Stimulated activated CD4-positive, alpha-beta T cell treated with anti-CD3 and anti-CD28 coated beads, Interleukin-4, amount 100 ng/mL, for 24 hours (primary cell): Measurements from ENCODE around the gene WDR59.
A peak's percentile ranks its signal among the peaks of the same experiment; 100 is the strongest.
"Not testable (repeated sequence)": the region's sequence is repeated elsewhere in the genome, so short reads cannot be mapped to it uniquely, and the experiment has no call there.

Source experiments
- DNase-seq: peaks from one replicate; pipeline ENCODE4 v3.0.0-alpha.2; 2020

Gene WDR59

GRCh38 chr16:74975591-74975990 lies 9.3 kb downstream of the WDR59 start:
- DNase-seq = no peak

GRCh38 chr16:74973304-74973703 lies 11.6 kb downstream of the WDR59 start:
- DNase-seq = no peak

DNA sequence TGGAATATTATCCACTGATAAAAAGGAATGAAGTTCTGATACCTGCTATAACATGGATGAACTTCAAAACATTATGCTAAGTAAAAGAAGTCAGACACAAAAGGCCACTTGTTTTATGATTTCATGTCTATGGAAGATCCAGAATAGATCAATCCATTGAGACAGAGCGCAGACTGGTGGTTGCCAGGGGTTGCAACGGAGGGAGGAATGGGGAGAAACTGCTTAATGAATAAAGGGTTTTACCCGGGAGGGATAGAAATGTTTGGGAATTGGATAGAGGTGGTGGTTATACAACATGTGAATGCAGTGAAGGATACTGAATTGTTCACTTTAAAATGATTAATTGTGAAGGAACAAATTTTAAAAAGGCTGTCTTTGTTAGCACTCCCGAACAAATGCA lies 30.2 kb downstream of the WDR59 start:
- no peak for DNase-seq

GRCh38 chr16:74951681-74952080 lies 33.2 kb downstream of the WDR59 start:
- DNase-seq = no peak

GRCh38 chr16:74951206-74951605 lies 33.7 kb downstream of the WDR59 start:
- no peak for DNase-seq

DNA sequence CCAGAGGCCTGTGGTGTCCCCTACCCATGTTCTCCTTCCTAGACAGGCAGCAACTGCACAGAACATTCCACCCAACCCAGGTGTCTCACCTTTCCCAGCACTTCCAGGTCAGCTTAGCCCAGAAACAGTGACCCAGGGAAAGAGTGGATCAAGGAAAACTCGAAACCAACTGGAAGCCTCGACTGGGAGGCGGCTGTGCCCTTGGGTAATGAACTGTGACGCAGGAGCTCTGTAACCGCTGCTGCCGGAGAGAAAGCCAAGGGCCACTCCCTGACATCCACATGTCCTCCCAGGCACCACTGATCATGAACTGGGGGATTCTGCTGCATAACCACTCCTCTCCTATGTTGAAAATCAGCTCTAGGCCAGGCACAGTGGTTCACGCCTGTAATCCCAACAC lies 34.4 kb downstream of the WDR59 start:
- no peak for DNase-seq

- no peak for DNase-seq
Observed at GRCh38 chr16:74949309-74949708, 35.6 kb downstream of the WDR59 start.

DNA sequence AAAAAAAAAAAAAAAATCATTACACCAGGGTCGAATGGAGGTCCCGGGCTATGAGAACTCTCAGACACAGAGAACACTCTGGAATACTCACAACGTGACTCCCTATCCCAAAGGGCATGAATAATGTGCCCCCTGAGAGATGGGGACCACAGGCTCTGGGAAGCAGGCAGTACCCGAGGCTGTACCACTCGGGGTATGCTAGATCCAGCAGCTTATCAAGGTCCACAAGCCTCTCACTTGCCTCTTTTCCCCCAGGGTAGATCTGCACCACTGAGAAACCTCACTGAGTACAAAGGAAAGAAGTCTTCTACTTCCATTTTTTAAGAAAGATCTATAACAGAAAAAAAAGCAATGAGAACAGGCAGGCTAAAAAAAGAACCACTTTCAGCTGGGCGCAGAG lies 40.5 kb downstream of the WDR59 start:
- DNase-seq = no peak

DNA sequence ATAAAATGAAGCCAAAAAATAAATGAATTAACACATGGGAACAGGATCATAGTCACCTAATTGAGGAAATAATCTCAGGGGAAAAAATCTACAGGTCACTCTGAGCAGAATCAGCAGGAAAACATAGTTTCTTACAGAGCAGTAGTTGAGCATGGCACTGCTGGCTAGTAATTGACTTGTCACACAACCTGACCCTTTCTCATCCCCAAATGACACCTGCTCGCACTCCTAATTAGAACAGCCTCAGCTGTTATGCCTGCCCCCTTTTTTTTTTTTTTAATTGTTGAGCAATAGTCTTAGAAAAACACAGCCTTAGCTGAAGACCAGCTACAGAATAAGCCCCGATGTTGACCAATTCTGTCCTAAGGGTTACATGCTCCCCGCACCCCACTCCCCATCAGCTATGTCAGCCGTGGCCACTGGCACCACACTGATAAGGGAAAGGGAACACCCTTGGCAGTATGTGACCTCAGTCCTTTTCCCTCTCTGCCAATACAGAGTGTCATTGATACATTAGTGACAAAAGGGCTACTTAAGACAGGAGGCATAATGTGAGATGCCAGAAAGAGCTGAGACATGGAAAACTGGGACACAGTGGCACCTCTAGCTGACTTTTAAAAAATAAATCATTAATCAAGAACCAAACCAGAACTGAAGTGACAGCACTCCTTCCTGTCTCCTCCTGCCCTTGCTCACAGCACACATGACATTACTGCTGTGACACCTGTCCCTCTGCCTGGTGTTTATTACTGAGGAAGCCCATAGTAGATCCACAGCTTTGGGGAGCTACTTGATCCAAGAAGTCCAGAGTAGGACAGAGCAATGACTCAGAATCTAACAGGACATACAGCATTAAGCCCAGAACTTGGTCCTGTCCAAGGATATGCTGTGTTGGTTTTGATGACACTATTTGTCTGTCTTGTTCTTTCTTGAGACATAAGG lies 41.7 kb downstream of the WDR59 start:
- DNase-seq = no peak

GRCh38 chr16:74942566-74942965 lies 42.4 kb downstream of the WDR59 start:
- DNase-seq = no peak

DNA sequence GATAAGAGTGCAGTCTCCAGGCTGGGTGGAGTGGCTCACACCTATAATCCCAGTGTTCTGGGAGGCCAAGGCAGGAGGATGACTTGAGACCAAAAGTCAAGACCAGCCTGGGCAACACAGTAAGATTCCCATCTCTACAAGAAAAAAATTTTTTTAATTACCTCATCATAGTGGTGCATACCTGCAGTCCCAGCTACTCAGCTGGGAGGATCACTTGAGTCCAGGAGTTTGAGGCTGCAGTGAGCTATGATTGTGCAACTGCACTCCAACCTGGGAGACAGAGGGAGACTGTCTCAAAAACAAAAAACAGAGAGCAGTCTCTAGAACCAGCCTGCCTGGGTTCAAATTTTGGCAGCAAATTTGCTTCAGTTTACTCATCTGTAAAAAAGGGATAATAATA lies 45.2 kb downstream of the WDR59 start:
- DNase-seq = no peak

DNA sequence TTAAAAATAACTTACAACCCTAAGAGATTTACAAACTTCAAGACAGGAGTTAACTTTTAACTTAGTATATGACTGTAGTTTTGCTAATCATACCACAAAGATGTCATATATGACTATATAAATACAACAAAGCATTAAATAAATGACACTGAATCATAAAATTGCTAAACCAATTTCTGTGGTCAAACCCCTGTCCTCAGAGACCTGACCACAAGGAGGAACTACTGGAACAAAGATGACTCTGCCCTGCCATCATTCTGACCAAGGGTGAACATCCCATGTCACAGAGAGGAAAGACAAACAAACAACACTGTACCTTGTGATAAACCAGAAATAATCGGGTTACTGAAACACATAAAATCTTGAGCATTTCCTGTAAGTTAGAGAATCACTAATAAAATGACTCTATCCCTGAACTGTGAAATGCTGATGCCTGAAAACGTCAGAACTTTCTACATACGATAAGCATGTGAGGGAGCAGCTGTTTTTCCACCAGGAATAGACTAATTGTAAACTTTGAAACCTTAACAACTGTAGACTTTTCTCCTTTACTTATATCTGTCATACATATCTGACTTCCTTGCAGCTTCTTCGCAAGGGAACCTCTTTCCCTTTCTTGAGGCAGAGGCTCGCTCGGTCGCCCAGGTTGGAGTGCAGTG lies 47.9 kb downstream of the WDR59 start:
- peak; percentile 14 for DNase-seq

DNA sequence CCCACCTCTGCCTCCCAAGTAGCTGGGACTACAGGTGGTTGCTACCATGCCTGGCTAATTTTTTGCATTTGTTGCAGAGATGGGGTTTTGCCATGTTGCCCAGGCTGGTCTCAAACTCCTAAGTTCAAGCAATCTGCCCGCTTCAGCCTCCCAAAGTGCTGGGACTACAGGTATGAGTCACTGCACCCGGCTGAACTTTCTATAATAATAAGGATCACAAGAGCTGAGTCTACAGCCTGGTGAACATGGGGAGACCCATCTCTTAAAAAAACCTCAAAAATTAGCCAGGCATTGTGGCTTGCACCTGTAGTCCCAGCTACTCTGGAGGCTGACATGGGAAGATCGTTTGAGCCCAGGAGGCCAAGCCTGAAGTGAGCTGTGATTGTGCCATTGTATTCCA lies 53.5 kb downstream of the WDR59 start:
- DNase-seq = no peak

DNA sequence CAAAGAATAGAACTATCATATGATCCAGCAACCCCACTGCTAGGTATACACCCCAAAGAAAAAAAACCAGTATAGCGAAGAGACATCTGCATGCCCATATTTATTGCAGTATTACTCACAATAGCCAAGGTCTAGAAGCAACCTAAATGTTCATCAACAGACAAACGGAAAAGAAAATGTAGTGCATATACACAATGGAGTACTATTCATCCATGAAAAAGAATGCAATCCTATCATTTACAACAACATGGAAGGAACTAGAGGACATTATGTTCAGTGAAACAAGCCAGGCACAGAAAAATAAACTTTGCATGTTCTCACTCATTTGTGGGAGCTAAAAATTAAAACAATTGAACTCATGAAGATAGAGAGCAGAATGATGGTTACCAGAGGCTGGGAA lies 55.3 kb downstream of the WDR59 start:
- no peak for DNase-seq

- DNase-seq = no peak
Observed at GRCh38 chr16:74926805-74927204, 58.1 kb downstream of the WDR59 start.

GRCh38 chr16:74923766-74924460 lies 61.0 kb downstream of the WDR59 start:
- DNase-seq = no peak

GRCh38 chr16:74922150-74923138 lies 62.5 kb downstream of the WDR59 start:
- no peak for DNase-seq

GRCh38 chr16:74921051-74921450 lies 63.9 kb downstream of the WDR59 start:
- DNase-seq = no peak

GRCh38 chr16:74909665-74910064 lies 75.3 kb downstream of the WDR59 start:
- DNase-seq = no peak

DNA sequence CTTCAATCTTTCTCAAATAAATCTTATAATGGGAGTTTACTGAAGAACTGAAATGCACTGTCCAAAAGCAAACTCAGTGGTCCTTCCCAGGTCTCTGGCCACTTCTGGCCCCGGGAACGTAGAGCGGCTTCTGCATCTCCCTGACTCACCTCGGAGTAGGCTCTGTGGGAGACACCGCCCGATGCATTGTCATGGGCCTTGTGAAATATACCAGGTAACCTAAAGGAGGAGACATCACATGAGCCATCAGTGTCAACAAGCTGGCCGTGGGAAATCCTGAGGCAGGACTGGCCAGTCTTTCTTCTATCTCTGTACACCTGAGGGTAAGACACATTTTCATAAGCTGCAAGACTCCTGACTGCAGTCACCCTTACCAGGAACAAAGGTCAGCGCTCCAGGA lies 76.2 kb downstream of the WDR59 start:
- not testable (repeated sequence) for DNase-seq

- DNase-seq = no peak
Observed at GRCh38 chr16:74903901-74904678, 80.8 kb downstream of the WDR59 start.

DNA sequence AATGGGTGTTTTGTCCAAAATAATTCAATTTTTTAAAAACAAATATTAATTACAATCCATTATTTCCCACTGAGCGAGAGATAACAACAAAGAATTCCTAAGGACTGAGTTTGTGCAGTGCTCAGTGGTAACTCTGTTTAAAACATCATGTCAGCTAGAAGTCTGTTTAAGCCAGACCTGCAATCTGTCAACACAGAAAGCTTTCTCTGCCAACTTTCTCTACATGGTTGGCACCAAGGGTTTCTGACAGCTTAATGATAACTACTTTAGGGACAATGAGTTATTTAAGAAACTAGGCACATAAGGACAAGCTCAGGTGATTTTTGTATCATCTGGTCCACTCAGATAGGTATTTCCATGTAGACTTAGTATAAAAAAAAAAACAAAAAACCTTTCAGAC lies 81.8 kb downstream of the WDR59 start:
- DNase-seq = no peak
